B cell (primary cell): Measurements from ENCODE around the gene XPO1.

Experiments
- EZH2 ChIP-seq: IDR thresholded peaks from 2 replicates; pipeline ENCODE4 v1.6.1; 2012; ENCODE audit warnings: borderline replicate concordance, low read depth, mild to moderate bottlenecking, moderate library complexity, low read length; ENCODE audit not compliant: insufficient read depth, poor library complexity, severe bottlenecking
- TF ChIP-seq, protein P1 (sequence below): fragments of 200-600 bp; IDR thresholded peaks from one replicate; pipeline ENCODE4 v1.8.0; 2022; ENCODE audit warnings: antibody characterized with exemption, mild to moderate bottlenecking

DNA sequence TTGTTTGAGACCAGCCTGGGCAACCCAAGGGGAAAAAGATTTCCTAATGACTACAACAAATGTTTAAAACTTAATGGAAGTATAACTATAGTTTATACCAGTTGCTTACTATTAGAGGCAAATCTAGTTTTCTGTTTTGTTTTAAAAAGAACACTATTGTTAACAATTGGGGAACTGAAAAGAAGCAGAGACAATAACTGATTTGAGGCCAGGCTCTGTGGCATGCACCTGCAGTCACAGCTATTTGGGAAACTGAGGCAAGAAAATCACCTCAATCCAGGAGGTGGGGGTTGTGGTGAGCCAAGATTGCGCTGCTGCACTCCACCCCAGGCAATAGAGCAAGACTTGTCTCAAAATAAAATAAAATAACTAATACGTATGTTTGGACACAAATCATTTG is 39.1 kb downstream of the XPO1 start:
- TF ChIP-seq, protein P1, sequence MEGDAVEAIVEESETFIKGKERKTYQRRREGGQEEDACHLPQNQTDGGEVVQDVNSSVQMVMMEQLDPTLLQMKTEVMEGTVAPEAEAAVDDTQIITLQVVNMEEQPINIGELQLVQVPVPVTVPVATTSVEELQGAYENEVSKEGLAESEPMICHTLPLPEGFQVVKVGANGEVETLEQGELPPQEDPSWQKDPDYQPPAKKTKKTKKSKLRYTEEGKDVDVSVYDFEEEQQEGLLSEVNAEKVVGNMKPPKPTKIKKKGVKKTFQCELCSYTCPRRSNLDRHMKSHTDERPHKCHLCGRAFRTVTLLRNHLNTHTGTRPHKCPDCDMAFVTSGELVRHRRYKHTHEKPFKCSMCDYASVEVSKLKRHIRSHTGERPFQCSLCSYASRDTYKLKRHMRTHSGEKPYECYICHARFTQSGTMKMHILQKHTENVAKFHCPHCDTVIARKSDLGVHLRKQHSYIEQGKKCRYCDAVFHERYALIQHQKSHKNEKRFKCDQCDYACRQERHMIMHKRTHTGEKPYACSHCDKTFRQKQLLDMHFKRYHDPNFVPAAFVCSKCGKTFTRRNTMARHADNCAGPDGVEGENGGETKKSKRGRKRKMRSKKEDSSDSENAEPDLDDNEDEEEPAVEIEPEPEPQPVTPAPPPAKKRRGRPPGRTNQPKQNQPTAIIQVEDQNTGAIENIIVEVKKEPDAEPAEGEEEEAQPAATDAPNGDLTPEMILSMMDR = no peak
- TF ChIP-seq EZH2 = no peak
